Small intestine (tissue), 7 donors: Measurements from ENCODE around the gene MINAR1. TPM values are rescaled to one million over a fixed set of nuclear protein-coding genes. Genes with fewer than 3 reads are reported as not detected.
"Not testable (repeated sequence)": the region's sequence is repeated elsewhere in the genome, so short reads cannot be mapped to it uniquely, and the experiment has no call there.

Source experiments
- DNase-seq, 2 donors: peaks; one replicate each; pipeline versions ENCODE4 v3.0.0 to v3.0.0-alpha.2; 2013
- FAIRE-seq: peaks from 2 replicates; lab custom pipeline; 2012; peaks lifted over from hg19 to GRCh38; lab: Jason Lieb, UNC
- H3K27ac ChIP-seq, 3 donors: one replicate each; pipeline ENCODE4 v1.5.1; 2013; ENCODE audit warnings: low read length in 2 of 3, mild to moderate bottlenecking in 2 of 3, control low read depth in 1 of 3, inconsistent platforms in 1 of 3, low read depth in 1 of 3, moderate library complexity in 1 of 3
- H3K27me3 ChIP-seq, 3 donors: one replicate each; pipeline ENCODE4 v1.6.1; 2013; ENCODE audit warnings: low read length in 3 of 3, inconsistent platforms in 1 of 3; ENCODE audit not compliant: control insufficient read depth in 3 of 3, insufficient read depth in 3 of 3
- H3K36me3 ChIP-seq, 3 donors: one replicate each; pipeline ENCODE4 v1.6.1; 2013; ENCODE audit warnings: low read length in 3 of 3, inconsistent platforms in 1 of 3, low read depth in 1 of 3, mild to moderate bottlenecking in 1 of 3, moderate library complexity in 1 of 3; ENCODE audit not compliant: control insufficient read depth in 3 of 3, insufficient read depth in 2 of 3
- H3K4me1 ChIP-seq, 3 donors: one replicate each; pipeline ENCODE4 v1.6.1; 2013; ENCODE audit warnings: low read length in 2 of 3, inconsistent platforms in 1 of 3, low read depth in 1 of 3, mild to moderate bottlenecking in 1 of 3, moderate library complexity in 1 of 3; ENCODE audit not compliant: control insufficient read depth in 3 of 3, insufficient read depth in 2 of 3
- H3K4me3 ChIP-seq, 3 donors: one replicate each; pipeline ENCODE4 v1.5.1; 2013; ENCODE audit warnings: low read length in 3 of 3, control low read depth in 1 of 3, inconsistent platforms in 1 of 3, low read depth in 1 of 3, mild to moderate bottlenecking in 1 of 3, moderate library complexity in 1 of 3
- H3K9me3 ChIP-seq, 2 donors: one replicate each; pipeline ENCODE4 v1.6.1; 2013; ENCODE audit warnings: low read depth in 1 of 2, low read length in 1 of 2; ENCODE audit not compliant: control insufficient read depth in 2 of 2, insufficient read depth in 1 of 2
- WGBS, 3 donors: extraction: QIAGEN DNeasy Blood & Tissue Kit; methylation state at CpG; one replicate each; pipeline ENCODE4 v1.1.7; 2013; 5-methylcytosine and 5-hydroxymethylcytosine counted together
- polyA plus RNA-seq, 4 donors: library from polyadenylated mRNA; stranded (reverse) in 3 of 4; unstranded in 1 of 4; fragments of 200-250 nt in 3 of 4; fragments of 120-200 nt in 1 of 4; gene quantifications; one replicate each; pipeline versions ENCODE4 v1.2.1 to v1.2.3, GENCODE V29; 2013
- donor health status: healthy with polysubstance abuse.
- donor health status: control.
- donor health status: control.
- donor health status: Bipolar disorder and iron deficiency.
- donor health status: healthy.

MINAR1 gene
- polyA plus RNA-seq, 4 donors, result 0.16 to 0.43 TPM; not detected in 2

GRCh38 chr15:79425591-79426295 lies 6.4 kb upstream of the MINAR1 start:
- H3K4me1 ChIP-seq, result no peaks in the 10 kb centered on the region
- H3K27ac ChIP-seq, result no peak overlapping the region
- WGBS, 3 donors, result 83 to 89% (median 85%) methylated on average over 10 of the region's 10 CpGs
- H3K27me3 ChIP-seq, result peaks cover 0 to 25% (median 9%) of the 10 kb centered on the region in 3 donors
- H3K4me3 ChIP-seq, result no peak overlapping the region
- no peaks in the 10 kb centered on the region for H3K9me3 ChIP-seq
- no peak for DNase-seq
- no peak for FAIRE-seq
- no peaks in the 10 kb centered on the region for H3K36me3 ChIP-seq

- H3K9me3 ChIP-seq, H3K4me1 ChIP-seq, H3K4me3 ChIP-seq, H3K27ac ChIP-seq, FAIRE-seq, DNase-seq, H3K36me3 ChIP-seq: not testable (repeated sequence)
- 95 to 99% (median 96%) methylated on average over 2 of the region's 2 CpGs for WGBS, 3 donors
- H3K27me3 ChIP-seq, result peaks cover 3 to 34% (median 14%) of the 10 kb centered on the region in 3 donors
These were observed 5.2 kb upstream of the MINAR1 start for GRCh38 chr15:79426899-79427298.

GRCh38 chr15:79427781-79428598 lies 4.1 kb upstream of the MINAR1 start:
- DNase-seq (no peak), FAIRE-seq (no peak)
- 59 to 69% (median 60%) methylated on average over 5 of the region's 5 CpGs for WGBS, 3 donors
- no peak overlapping the region for H3K27ac ChIP-seq
- peaks cover 9 to 42% (median 20%) of the 10 kb centered on the region in 3 donors for H3K27me3 ChIP-seq
- no peak overlapping the region for H3K4me3 ChIP-seq
- H3K9me3 ChIP-seq, result no peaks in the 10 kb centered on the region
- H3K4me1 ChIP-seq, result no peaks in the 10 kb centered on the region
- H3K36me3 ChIP-seq, result no peaks in the 10 kb centered on the region

GRCh38 chr15:79430901-79431635 lies 1.1 kb upstream of the MINAR1 start:
- DNase-seq (peak in 1 of 2 donors; percentile 3), FAIRE-seq (no peak)
- Histone ChIP-seq H3K4me1 (no peaks in the 10 kb centered on the region), H3K36me3 (no peaks in the 10 kb centered on the region), H3K27me3 (peaks cover 9 to 57% (median 22%) of the 10 kb centered on the region in 3 donors), H3K4me3 (no peak overlapping the region), H3K27ac (no peak overlapping the region), H3K9me3 (no peaks in the 10 kb centered on the region)
- 12 to 17% (median 16%) methylated on average over 14 of the region's 14 CpGs for WGBS, 3 donors

- H3K9me3 ChIP-seq, result no peaks in the 10 kb centered on the region
- no peaks in the 10 kb centered on the region for H3K36me3 ChIP-seq
- H3K27me3 ChIP-seq, result peaks cover 9 to 56% (median 20%) of the 10 kb centered on the region in 3 donors
- H3K4me3 ChIP-seq, result peak overlapping the region in 1 of 3 donors; percentile 24
- H3K27ac ChIP-seq, result no peak overlapping the region
- no peaks in the 10 kb centered on the region for H3K4me1 ChIP-seq
- DNase-seq, result peak in 1 of 2 donors; percentile 37
- WGBS, 3 donors, result 3 to 6% (median 5%) methylated on average over 70 to 84 of the region's 84 CpGs
- FAIRE-seq, result no peak
These were observed 474 bp downstream of the MINAR1 start for GRCh38 chr15:79432345-79433275.

GRCh38 chr15:79433276-79433990 lies 1.3 kb downstream of the MINAR1 start:
- Histone ChIP-seq H3K9me3 (no peaks in the 10 kb centered on the region), H3K4me1 (no peaks in the 10 kb centered on the region), H3K4me3 (no peak overlapping the region), H3K27me3 (peaks cover 9 to 52% (median 20%) of the 10 kb centered on the region in 3 donors), H3K36me3 (no peaks in the 10 kb centered on the region), H3K27ac (no peak overlapping the region)
- WGBS, 3 donors, result 29 to 43% (median 37%) methylated on average over 12 of the region's 12 CpGs
- no peak for FAIRE-seq
- DNase-seq, result no peak

DNA sequence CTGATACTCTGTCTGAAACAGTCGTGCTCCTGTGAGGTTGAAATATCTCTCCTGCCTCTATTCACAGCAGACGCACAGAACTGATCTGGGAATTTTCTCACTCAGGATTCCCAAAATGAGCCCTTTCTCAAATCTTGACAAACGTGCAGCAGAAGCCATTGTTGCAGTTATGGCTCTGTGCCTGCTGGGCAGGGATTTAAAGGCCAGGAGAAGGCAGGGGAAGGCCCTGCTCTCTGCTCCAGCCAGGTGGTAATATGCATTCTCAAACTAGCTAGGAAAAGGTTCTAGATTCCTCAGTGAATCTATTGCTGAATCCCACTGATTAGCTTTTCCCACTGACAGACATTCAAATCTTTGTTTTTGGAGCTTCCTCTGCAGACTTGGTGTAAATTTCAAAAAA lies 2.2 kb downstream of the MINAR1 start:
- Histone ChIP-seq H3K4me1 (no peaks in the 10 kb centered on the region), H3K27ac (no peak overlapping the region), H3K4me3 (no peak overlapping the region), H3K9me3 (no peaks in the 10 kb centered on the region), H3K27me3 (peaks cover 9 to 47% (median 19%) of the 10 kb centered on the region in 3 donors), H3K36me3 (no peaks in the 10 kb centered on the region)
- 57 to 68% (median 62%) methylated on average over 3 of the region's 3 CpGs for WGBS, 3 donors
- FAIRE-seq (no peak), DNase-seq (no peak)
